ENCODE data around the gene ZNF557. TPM values are rescaled to one million over a fixed set of nuclear protein-coding genes. Genes with fewer than 3 reads are reported as not detected.

The ZNF557 gene
- 4.7 and 5.0 TPM in 2 replicates for total RNA-seq

DNA sequence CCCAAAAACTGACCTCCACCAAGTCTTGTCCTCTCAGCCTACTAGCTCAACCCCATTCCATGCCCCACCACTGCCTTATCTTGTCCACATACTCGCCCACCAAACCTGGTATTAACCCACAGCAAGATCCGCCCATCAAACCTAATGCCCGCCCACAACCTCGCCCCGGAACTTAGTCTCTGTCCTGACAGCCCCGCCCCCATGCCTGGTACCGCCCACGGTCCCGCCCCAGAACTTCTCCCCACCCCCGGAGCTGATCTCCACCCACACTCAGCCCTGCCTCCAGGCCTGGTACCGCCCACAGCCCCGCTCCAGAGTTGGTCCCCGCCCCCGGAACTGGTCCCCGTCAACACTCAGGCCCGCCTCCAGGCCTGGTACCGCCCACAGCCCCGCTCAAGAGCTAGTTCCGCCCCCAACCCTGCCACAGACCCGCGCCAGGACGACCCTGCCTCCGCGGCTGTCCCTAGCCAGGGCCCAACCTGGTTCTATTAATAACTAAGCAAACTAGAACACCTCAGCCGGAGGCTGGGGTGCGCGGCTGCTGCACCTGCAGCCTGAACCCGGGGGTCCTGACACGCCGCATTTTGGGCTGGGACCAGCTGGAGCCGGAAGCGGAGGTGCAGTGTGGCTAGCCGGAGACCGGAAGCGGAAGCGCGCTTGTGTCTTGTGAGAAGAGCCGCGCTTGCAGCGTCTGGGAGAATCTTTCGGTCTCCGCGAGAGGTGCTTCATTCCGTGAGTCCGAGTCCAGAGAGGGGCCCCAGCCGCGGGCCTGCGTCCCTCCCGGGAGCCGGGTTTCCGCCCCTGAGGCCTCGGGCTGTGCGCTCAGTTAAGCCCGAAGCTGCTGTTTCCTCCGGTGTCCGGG is at the start of gene ZNF557:
ZNF557 (plus strand) TSS at position 662 of the 862 bp plus-strand sequence. CDS start 5,372 bp downstream, outside the sequence.

DNA sequence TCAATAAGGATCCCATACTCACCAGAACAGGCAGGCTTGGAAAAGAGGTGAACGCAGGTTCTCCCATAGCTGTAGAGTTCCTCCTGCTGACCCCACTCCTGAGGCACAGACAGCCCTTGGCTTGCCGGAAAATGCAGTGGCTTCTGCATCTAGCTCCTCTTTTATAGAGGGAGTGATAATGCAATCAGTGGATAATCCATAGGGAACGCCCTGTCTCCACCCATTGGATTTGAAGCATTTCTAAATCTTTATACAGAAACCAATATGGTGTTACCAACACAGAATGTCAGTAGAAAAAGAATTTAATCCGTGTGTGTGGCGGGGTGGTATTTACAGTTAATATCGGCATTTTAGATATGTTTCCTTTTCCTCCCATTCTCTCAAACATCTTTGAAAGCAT is 48.2 kb upstream of the ZNF557 start, which contains the start of gene MBD3L2B:
MBD3L2B (minus strand) TSS at position 101 of the 400 bp plus-strand sequence; CDS start at position 67, 34 bp downstream.

DNA sequence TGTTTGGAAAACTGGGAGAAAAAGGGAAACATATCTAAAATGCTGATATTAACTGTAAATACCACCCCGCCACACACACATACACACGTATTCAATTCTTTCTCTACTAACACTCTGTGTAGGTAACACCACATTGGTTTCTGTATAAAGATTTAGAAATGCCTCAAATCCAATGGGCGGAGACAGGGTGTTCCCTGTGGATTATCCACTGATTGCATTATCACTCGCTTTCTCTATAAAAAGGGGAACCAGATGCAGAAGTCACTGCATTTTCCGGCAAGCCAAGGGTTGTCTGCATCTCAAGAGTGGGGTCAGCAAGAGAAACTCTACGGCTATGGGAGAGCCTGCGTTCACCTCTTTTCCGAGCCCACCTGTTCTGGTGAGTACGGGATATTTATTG is 39.2 kb upstream of the ZNF557 start, which contains the start of gene MBD3L5:
MBD3L5 (plus strand) TSS at position 301 of the 400 bp plus-strand sequence; CDS start at position 335, 34 bp downstream.

DNA sequence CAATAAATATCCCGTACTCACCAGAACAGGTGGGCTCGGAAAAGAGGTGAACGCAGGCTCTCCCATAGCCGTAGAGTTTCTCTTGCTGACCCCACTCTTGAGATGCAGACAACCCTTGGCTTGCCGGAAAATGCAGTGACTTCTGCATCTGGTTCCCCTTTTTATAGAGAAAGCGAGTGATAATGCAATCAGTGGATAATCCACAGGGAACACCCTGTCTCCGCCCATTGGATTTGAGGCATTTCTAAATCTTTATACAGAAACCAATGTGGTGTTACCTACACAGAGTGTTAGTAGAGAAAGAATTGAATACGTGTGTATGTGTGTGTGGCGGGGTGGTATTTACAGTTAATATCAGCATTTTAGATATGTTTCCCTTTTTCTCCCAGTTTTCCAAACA is 29.4 kb upstream of the ZNF557 start, which contains the start of gene MBD3L4:
MBD3L4 (minus strand) TSS at position 101 of the 400 bp plus-strand sequence; CDS start at position 66, 35 bp downstream.

DNA sequence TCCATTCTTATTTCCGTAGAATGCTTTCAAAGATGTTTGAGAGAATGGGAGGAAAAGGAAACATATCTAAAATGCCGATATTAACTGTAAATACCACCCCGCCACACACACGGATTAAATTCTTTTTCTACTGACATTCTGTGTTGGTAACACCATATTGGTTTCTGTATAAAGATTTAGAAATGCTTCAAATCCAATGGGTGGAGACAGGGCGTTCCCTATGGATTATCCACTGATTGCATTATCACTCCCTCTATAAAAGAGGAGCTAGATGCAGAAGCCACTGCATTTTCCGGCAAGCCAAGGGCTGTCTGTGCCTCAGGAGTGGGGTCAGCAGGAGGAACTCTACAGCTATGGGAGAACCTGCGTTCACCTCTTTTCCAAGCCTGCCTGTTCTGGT is 20.5 kb upstream of the ZNF557 start, which contains the start of gene MBD3L2:
MBD3L2 (plus strand) TSS at position 301 of the 400 bp plus-strand sequence; CDS start at position 354, 53 bp downstream.

DNA sequence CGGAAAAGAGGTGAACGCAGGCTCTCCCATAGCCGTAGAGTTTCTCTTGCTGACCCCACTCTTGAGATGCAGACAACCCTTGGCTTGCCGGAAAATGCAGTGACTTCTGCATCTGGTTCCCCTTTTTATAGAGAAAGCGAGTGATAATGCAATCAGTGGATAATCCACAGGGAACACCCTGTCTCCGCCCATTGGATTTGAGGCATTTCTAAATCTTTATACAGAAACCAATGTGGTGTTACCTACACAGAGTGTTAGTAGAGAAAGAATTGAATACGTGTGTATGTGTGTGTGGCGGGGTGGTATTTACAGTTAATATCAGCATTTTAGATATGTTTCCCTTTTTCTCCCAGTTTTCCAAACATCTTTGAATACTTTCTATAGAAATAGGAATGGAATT is 10.9 kb upstream of the ZNF557 start, which contains the start of gene MBD3L3:
MBD3L3 (minus strand) TSS at position 101 of the 400 bp plus-strand sequence; CDS start at position 30, 71 bp downstream.

Other genes starting within 250 kb of the ZNF557 start
- not detected in 2 replicates for gene ADGRE1, start 182.1 kb upstream of the ZNF557 start, total RNA-seq
- not detected in 2 replicates for gene MBD3L2B, start 48.3 kb upstream of the ZNF557 start, total RNA-seq
- not detected in 2 replicates for gene MBD3L5, start 39.1 kb upstream of the ZNF557 start, total RNA-seq
- gene MBD3L4, start 29.5 kb upstream of the ZNF557 start, total RNA-seq, result not detected in 2 replicates
- gene MBD3L2, start 20.4 kb upstream of the ZNF557 start, total RNA-seq, result not detected in 2 replicates
- not detected in 2 replicates for gene MBD3L3, start 11.0 kb upstream of the ZNF557 start, total RNA-seq
- 4.9 and 5.7 TPM in 2 replicates for gene INSR, start 224.7 kb downstream of the ZNF557 start, total RNA-seq